H9 (cell line): Measurements from ENCODE around the gene CLVS2. TPM values are rescaled to one million over a fixed set of nuclear protein-coding genes. Genes with fewer than 3 reads are reported as not detected.

ENCODE experiments used
- DNase-seq: peaks from one replicate; pipeline ENCODE4 v3.0.0-alpha.2; 2017
- H2AFZ ChIP-seq: one replicate; pipeline ENCODE4 v1.6.1; 2013; ENCODE audit warnings: mild to moderate bottlenecking, low read length, control low read depth, moderate library complexity
- H2AK5ac ChIP-seq: 2 replicates; pipeline ENCODE4 v1.6.1; 2013; ENCODE audit warnings: low read length, control low read depth, mixed read lengths; ENCODE audit not compliant: insufficient read length
- H2BK120ac ChIP-seq: one replicate; pipeline ENCODE4 v1.6.1; 2013; ENCODE audit warnings: low read depth, mild to moderate bottlenecking, low read length, control low read depth, inconsistent platforms; ENCODE audit not compliant: poor library complexity, severe bottlenecking
- H2BK12ac ChIP-seq: 2 replicates; pipeline ENCODE4 v1.6.1; 2013; ENCODE audit warnings: low read length, control low read depth, mixed read lengths, low read depth; ENCODE audit not compliant: insufficient read length
- H2BK15ac ChIP-seq: 2 replicates; pipeline ENCODE4 v1.6.1; 2013; ENCODE audit warnings: low read depth, low read length, control low read depth
- H2BK20ac ChIP-seq: one replicate; pipeline ENCODE4 v1.6.1; 2013; ENCODE audit warnings: low read depth, mild to moderate bottlenecking, low read length, control low read depth, inconsistent platforms; ENCODE audit not compliant: poor library complexity, severe bottlenecking
- H2BK5ac ChIP-seq: 2 replicates; pipeline ENCODE4 v1.6.1; 2013; ENCODE audit warnings: low read length, control low read depth, mixed read lengths; ENCODE audit not compliant: insufficient read length
- H3K14ac ChIP-seq: 2 replicates; pipeline ENCODE4 v1.6.1; 2013; ENCODE audit warnings: low read length, control low read depth; ENCODE audit not compliant: insufficient read depth
- H3K18ac ChIP-seq: 2 replicates; pipeline ENCODE4 v1.6.1; 2013; ENCODE audit warnings: low read depth, mild to moderate bottlenecking, mixed read lengths, low read length, control low read depth; ENCODE audit not compliant: insufficient read length
- H3K23ac ChIP-seq: 2 replicates; pipeline ENCODE4 v1.6.1; 2013; ENCODE audit warnings: low read length, control low read depth, mixed read lengths, low read depth; ENCODE audit not compliant: insufficient read length
- H3K23me2 ChIP-seq: 2 replicates; pipeline ENCODE4 v1.6.1; 2013; ENCODE audit warnings: low read depth, mild to moderate bottlenecking, mixed read lengths, low read length, control low read depth; ENCODE audit not compliant: insufficient read length, poor library complexity, severe bottlenecking
- H3K27ac ChIP-seq: 2 replicates; pipeline ENCODE4 v1.5.1; 2013; ENCODE audit warnings: low read length, control low read depth, mixed read lengths, low read depth; ENCODE audit not compliant: insufficient read length
- H3K27me3 ChIP-seq: 2 replicates; pipeline ENCODE4 v1.6.1; 2013; ENCODE audit warnings: low read length, control low read depth, inconsistent platforms; ENCODE audit not compliant: insufficient read depth
- H3K4ac ChIP-seq: 2 replicates; pipeline ENCODE4 v1.6.1; 2013; ENCODE audit warnings: low read depth, mild to moderate bottlenecking, control low read depth, inconsistent platforms, low read length, moderate library complexity
- H3K4me1 ChIP-seq: 2 replicates; pipeline ENCODE4 v1.6.1; 2013; ENCODE audit warnings: low read length, control low read depth, inconsistent platforms; ENCODE audit not compliant: insufficient read depth
- H3K4me2 ChIP-seq: 2 replicates; pipeline ENCODE4 v1.6.1; 2013; ENCODE audit warnings: low read length, control low read depth, mixed read lengths; ENCODE audit not compliant: insufficient read length, insufficient read depth
- H3K56ac ChIP-seq: 2 replicates; pipeline ENCODE4 v1.6.1; 2013; ENCODE audit warnings: low read depth, mild to moderate bottlenecking, mixed read lengths, low read length, control low read depth; ENCODE audit not compliant: insufficient read length
- H3K79me1 ChIP-seq: 2 replicates; pipeline ENCODE4 v1.6.1; 2013; ENCODE audit warnings: low read depth, mild to moderate bottlenecking, moderate library complexity, low read length, control low read depth, inconsistent platforms; ENCODE audit not compliant: insufficient read depth, poor library complexity, severe bottlenecking
- H3K79me2 ChIP-seq: 2 replicates; pipeline ENCODE4 v1.6.1; 2013; ENCODE audit warnings: low read length, control low read depth, inconsistent platforms; ENCODE audit not compliant: insufficient read depth
- H3K9ac ChIP-seq: 2 replicates; pipeline ENCODE4 v1.6.1; 2013; ENCODE audit warnings: low read length, control low read depth, mixed read lengths; ENCODE audit not compliant: insufficient read length; ENCODE audit errors: extremely low read depth
- H3K9me3 ChIP-seq: one replicate; pipeline ENCODE4 v1.6.1; 2013; ENCODE audit warnings: low read depth, low read length, inconsistent platforms; ENCODE audit not compliant: control insufficient read depth
- H3T11ph ChIP-seq: one replicate; pipeline ENCODE4 v1.6.1; 2013; ENCODE audit warnings: mild to moderate bottlenecking, low read length, control low read depth, inconsistent platforms
- H4K20me1 ChIP-seq: one replicate; pipeline ENCODE4 v1.6.1; 2013; ENCODE audit not compliant: control insufficient read depth, insufficient read length, insufficient read depth
- H4K5ac ChIP-seq: 2 replicates; pipeline ENCODE4 v1.6.1; 2013; ENCODE audit warnings: low read depth, mild to moderate bottlenecking, mixed read lengths, low read length, control low read depth; ENCODE audit not compliant: insufficient read length
- H4K8ac ChIP-seq: replicated peaks from 2 replicates; pipeline ENCODE4 v1.6.1; 2013; ENCODE audit warnings: low read length, control low read depth, mixed read lengths, low read depth; ENCODE audit not compliant: insufficient read length
- H4K91ac ChIP-seq: 2 replicates; pipeline ENCODE4 v1.6.1; 2013; ENCODE audit warnings: low read depth, mild to moderate bottlenecking, moderate library complexity, mixed read lengths, low read length, control low read depth; ENCODE audit not compliant: insufficient read length
- H3K27ac Mint-ChIP-seq, 3 experiments: 2 replicates in 2 of 3; 3 replicates in 1 of 3; pipeline ENCODE4 v1.8.0; 2020 to 2021; ENCODE audit warnings: mixed read lengths in 3 of 3, mild to moderate bottlenecking in 1 of 3, moderate library complexity in 1 of 3
- H3K27me3 Mint-ChIP-seq: 2 replicates; pipeline ENCODE4 v1.8.0; 2021; ENCODE audit warnings: low read depth, mild to moderate bottlenecking, moderate library complexity, mixed read lengths
- H3K36me3 Mint-ChIP-seq, 3 experiments: 2 replicates in 2 of 3; 3 replicates in 1 of 3; pipeline ENCODE4 v1.8.0; 2020 to 2021; ENCODE audit warnings: low read depth in 3 of 3, mixed read lengths in 3 of 3; ENCODE audit not compliant: insufficient read depth in 1 of 3
- H3K4me1 Mint-ChIP-seq, 2 experiments: 2 replicates each; pipeline ENCODE4 v1.8.0; 2020; ENCODE audit warnings: mixed read lengths in 2 of 2
- H3K4me3 Mint-ChIP-seq, 2 experiments: 2 replicates in 1 of 2; 3 replicates in 1 of 2; pipeline ENCODE4 v1.8.0; 2020 to 2021; ENCODE audit warnings: mild to moderate bottlenecking in 2 of 2, mixed read lengths in 2 of 2, moderate library complexity in 1 of 2
- H3K9me3 Mint-ChIP-seq, 2 experiments: 2 replicates in 1 of 2; 3 replicates in 1 of 2; pipeline ENCODE4 v1.8.0; 2020; ENCODE audit warnings: mild to moderate bottlenecking in 2 of 2, mixed read lengths in 2 of 2, moderate library complexity in 1 of 2
- WGBS: extraction: QIAGEN DNeasy Blood & Tissue Kit; methylation state at CpG from one replicate; pipeline ENCODE4 v1.1.7; 2013; ENCODE audit warnings: missing lambda C conversion rate, low lambda C conversion rate, mixed read lengths; ENCODE audit not compliant: insufficient read length; ENCODE audit errors: extremely low coverage; 5-methylcytosine and 5-hydroxymethylcytosine counted together
- total RNA-seq: library from RNA; stranded (reverse); gene quantifications from 2 replicates; pipeline ENCODE4 v1.2.1, GENCODE V29; 2021
- TF ChIP-seq, protein P1 (sequence below): fragments of 200-600 bp; sonication (generic); conservative IDR thresholded peaks from 3 replicates; pipeline ENCODE4 v1.8.0; 2021; ENCODE audit warnings: antibody characterized with exemption, mild to moderate bottlenecking

Gene CLVS2
- total RNA-seq, 1 experiment from 2014 or later: 0.26 TPM

GRCh38 chr6:123089226-123089625, 93.2 kb downstream of the CLVS2 start:
- no peaks in the 10 kb centered on the region for H4K20me1 ChIP-seq
- H3K9me3 ChIP-seq: no peaks in the 10 kb centered on the region
- H3K9ac ChIP-seq: no peak overlapping the region
- Mint-ChIP-seq H3K4me1 (no peaks in the 10 kb centered on the region), H3K4me3 (no peak overlapping the region), H3K27ac (no peak overlapping the region; a peak in 1 of 7 replicates), H3K9me3 (no peaks in the 10 kb centered on the region), H3K36me3 (no peaks in the 10 kb centered on the region), H3K27me3 (no peaks in the 10 kb centered on the region)
- H3K4me2 ChIP-seq: no peak overlapping the region
- no peak overlapping the region for H4K5ac ChIP-seq
- H3K27me3 ChIP-seq: no peaks in the 10 kb centered on the region
- TF ChIP-seq, protein P1, sequence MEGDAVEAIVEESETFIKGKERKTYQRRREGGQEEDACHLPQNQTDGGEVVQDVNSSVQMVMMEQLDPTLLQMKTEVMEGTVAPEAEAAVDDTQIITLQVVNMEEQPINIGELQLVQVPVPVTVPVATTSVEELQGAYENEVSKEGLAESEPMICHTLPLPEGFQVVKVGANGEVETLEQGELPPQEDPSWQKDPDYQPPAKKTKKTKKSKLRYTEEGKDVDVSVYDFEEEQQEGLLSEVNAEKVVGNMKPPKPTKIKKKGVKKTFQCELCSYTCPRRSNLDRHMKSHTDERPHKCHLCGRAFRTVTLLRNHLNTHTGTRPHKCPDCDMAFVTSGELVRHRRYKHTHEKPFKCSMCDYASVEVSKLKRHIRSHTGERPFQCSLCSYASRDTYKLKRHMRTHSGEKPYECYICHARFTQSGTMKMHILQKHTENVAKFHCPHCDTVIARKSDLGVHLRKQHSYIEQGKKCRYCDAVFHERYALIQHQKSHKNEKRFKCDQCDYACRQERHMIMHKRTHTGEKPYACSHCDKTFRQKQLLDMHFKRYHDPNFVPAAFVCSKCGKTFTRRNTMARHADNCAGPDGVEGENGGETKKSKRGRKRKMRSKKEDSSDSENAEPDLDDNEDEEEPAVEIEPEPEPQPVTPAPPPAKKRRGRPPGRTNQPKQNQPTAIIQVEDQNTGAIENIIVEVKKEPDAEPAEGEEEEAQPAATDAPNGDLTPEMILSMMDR: no peak
- no peak overlapping the region for H3K56ac ChIP-seq
- H2BK12ac ChIP-seq: no peak overlapping the region
- H3K79me1 ChIP-seq: no peaks in the 10 kb centered on the region
- no peaks in the 10 kb centered on the region for H3K23me2 ChIP-seq
- H3K27ac ChIP-seq: no peak overlapping the region
- no peak overlapping the region for H4K8ac ChIP-seq
- no peak overlapping the region for H3K18ac ChIP-seq
- H3K14ac ChIP-seq: no peak overlapping the region
- no peak for DNase-seq
- no peak overlapping the region for H2AK5ac ChIP-seq
- no peak overlapping the region for H3T11ph ChIP-seq
- H4K91ac ChIP-seq: no peak overlapping the region
- no peak overlapping the region for H2BK20ac ChIP-seq
- no peaks in the 10 kb centered on the region for H3K79me2 ChIP-seq
- no peak overlapping the region for H2BK5ac ChIP-seq
- WGBS: no CpG with 5 or more reads among the region's 1 CpG
- no peak overlapping the region for H3K23ac ChIP-seq
- no peak overlapping the region for H2BK120ac ChIP-seq
- H2BK15ac ChIP-seq: no peak overlapping the region
- no peak overlapping the region for H3K4ac ChIP-seq
- no peaks in the 10 kb centered on the region for H3K4me1 ChIP-seq
- H2AFZ ChIP-seq: no peak overlapping the region
